AG09319 (cell line): ENCODE results near the gene RBP5.
"Not testable (repeated sequence)": the region's sequence is repeated elsewhere in the genome, so short reads cannot be mapped to it uniquely, and the experiment has no call there.

ENCODE experiments used
- DNase-seq: peaks from one replicate; pipeline ENCODE4 v3.0.0-alpha.2; 2010; ENCODE audit warnings: low read depth; ENCODE audit errors: extremely low read depth
- TF ChIP-seq, protein P1 (sequence below): IDR thresholded peaks from 2 replicates; pipeline ENCODE4 v1.5.1; 2011; ENCODE audit warnings: low read depth, mild to moderate bottlenecking, inconsistent platforms, low read length, moderate library complexity

Gene RBP5

DNA sequence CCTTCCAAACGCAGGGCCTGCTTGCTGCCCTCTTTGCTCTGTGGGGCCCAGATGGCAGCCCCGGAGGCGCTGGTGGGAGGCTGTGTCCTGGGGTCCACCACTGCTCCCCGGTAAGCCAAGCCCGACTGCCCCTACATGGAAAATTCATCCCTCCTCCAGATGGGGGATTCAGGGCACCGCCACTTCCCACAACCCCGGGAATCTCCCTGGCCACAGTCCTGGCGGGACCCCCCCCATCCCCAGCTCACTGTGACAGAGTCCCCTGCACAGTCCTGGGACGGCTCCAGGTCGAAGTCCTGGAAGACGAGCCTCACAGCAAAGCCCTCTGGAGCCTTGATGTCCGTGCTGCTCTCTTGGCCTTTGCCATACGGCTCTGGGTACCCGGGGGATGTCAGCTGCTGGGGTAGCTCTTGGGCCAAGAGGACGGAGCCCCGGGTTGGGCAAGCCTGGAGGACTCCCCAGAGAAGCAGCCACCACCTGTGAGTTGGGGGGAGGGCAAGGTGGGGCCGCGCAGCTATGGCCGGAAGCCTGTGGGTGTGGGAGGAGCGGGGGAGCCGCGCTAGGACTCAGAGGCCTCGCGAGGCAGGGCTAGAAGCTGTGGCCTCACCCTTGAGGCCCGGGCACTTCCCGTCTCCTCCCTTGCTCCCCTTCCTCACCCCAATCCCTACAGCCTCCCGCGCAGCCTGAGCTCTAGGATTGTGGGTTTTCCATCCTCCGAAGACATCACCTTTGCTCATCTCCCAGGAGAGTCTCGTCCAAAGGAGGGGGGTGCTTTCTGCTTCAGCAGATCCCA, 20.5 kb downstream of the RBP5 start:
- DNase-seq: peak; percentile 55
- TF ChIP-seq, protein P1, sequence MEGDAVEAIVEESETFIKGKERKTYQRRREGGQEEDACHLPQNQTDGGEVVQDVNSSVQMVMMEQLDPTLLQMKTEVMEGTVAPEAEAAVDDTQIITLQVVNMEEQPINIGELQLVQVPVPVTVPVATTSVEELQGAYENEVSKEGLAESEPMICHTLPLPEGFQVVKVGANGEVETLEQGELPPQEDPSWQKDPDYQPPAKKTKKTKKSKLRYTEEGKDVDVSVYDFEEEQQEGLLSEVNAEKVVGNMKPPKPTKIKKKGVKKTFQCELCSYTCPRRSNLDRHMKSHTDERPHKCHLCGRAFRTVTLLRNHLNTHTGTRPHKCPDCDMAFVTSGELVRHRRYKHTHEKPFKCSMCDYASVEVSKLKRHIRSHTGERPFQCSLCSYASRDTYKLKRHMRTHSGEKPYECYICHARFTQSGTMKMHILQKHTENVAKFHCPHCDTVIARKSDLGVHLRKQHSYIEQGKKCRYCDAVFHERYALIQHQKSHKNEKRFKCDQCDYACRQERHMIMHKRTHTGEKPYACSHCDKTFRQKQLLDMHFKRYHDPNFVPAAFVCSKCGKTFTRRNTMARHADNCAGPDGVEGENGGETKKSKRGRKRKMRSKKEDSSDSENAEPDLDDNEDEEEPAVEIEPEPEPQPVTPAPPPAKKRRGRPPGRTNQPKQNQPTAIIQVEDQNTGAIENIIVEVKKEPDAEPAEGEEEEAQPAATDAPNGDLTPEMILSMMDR: no peak

DNA sequence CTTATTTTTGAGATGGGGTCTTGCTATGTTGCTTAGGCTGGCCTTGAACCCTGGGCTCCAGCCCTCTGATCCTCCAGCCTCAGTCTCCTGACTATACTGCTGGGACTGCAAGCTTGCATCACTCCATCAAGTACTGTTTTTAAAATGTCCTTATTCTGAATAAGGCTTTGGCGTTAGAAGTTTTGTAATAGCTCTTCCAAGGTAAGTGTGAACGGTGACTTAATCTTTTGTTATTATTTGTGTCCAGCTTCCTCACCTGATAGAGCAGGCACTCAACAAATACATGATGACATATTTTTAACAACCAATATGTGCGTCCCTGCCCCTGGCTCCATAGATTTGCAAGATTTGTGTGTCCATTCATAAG, 21.1 kb downstream of the RBP5 start:
- DNase-seq: no peak
- TF ChIP-seq, protein P1: no peak

DNA sequence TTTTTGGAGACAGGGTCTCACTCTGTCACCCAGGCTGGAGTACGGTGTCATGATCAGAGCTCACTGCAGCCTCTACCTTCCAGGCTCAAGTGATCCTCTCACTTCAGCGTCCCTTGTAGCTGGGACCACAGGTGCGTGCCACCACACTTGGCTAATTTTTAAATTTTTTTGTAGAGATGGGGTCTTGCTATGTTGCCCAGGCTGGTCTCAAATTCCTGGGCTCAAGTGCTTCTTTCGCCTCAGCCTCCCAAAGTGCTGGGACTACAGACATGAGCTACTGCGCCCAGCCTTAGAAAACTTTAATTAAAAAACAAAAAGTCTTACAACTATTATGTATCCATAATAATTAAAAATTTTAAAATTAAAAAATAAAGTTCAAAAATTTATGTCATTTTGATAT, 21.5 kb downstream of the RBP5 start:
- not testable (repeated sequence) for DNase-seq

DNA sequence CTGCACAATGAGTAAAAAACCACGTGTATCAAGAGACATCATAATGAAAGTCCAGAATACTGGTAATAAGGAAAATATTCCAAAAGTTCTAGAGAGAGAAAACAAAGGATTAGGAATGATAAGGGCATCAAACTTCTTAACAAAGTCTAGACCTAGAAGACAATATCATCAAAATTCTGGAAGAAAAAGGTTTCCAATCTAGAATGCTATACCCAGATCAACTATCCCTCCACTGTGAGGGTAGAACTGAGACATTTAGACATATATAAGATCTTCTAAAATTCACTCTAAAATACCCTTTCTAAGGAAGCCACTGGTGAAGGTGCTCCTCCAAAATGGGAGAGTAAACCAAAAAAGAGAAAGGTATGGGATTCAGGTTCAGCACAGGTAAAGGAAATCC, 22.6 kb downstream of the RBP5 start:
- no peak for DNase-seq
- TF ChIP-seq, protein P1: no peak

DNA sequence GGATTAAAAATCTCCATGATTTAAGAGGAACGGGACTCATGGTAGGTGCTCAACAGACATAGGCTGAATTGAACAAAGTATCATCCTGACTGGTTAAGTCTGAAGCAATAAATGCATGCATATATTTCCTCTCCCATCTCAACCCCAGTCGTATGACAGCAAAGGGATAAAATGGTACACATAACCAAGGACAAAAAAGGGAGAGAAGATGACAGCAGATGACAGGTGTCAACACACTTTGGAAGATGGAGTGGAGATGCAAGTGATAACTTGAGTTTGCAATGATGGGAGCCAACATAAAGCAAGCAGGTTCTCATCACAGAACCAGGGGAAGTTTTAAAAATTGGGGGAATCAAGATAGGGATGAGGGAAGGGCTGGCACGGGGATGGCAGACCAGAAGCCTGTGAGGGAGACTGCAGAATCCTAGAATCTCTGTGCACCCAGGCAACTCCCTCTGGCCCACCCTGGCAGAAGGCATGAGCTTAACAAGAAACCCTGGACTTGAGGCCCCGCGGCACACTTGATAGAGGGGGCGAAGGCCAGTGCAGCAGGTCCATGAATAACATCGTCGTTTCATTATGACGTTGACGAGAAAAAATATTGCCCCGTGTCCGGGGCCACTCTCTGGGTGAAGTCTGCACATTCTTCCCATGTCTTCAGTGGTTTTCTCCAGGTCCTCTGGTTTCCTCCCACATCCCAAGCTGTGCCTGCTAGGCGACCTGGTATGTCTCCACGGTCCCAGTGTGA, 24.7 kb downstream of the RBP5 start:
- DNase-seq: no peak
- TF ChIP-seq, protein P1: no peak

DNA sequence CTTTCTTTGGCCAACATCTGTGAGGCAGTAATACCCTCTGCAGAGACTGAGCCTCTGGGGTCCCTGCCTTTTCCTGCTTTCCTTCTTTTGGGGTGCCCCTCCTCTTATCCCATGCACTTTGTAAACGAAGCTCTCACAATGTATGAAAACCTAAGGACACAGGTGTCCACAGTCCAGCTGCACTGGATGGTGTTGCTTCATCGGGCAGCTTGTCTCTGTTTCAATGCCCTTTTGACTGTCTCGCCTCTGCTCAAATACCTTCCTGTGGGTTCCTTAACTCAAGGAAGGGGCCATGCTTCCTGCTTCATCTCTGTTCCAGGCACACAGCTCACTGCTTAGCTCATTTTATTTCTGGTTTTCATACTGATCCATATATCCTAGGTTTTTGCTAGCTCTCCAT, 26.1 kb downstream of the RBP5 start:
- no peak for DNase-seq
- TF ChIP-seq, protein P1: no peak

DNA sequence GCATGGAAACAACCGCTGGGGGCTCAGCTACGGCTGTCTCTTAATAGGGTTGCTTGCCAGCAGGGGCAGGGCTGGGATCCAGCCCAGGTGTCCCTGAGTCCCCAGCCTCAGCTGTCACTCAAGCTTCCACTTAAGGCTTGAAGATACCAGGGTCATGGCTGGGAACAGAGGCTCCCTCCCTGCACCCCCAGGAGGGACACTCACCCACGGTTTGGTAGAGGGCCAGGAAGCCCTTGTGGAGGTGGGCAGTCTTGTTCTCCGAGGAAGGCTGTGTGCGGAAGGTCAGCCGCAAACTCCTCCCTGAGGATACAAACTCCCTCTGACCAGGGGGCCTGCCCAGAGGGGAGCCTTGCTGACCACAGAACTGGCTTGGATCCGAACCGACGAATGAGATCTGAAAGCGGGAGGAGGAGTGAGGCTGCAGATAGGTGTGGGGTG, 27.0 kb downstream of the RBP5 start:
- TF ChIP-seq, protein P1: no peak

More for the DNA sequence above, 27.0 kb downstream of the RBP5 start:
- no peak for DNase-seq
